Neural progenitor cell (in vitro differentiated cells): Measurements from ENCODE around the gene FOXC2.

Experiments used
- EZH2 ChIP-seq: fragments of 200-600 bp; sonication (generic); IDR thresholded peaks from 2 replicates; pipeline ENCODE4 v1.6.1; 2017; ENCODE audit warnings: antibody characterized with exemption, mild to moderate bottlenecking, moderate library complexity
- TF ChIP-seq, protein P1 (sequence below): fragments of 200-600 bp; sonication (generic); IDR thresholded peaks from 2 replicates; pipeline ENCODE4 v1.5.1; 2017; ENCODE audit warnings: antibody characterized with exemption, mild to moderate bottlenecking

- TF ChIP-seq, protein P1, sequence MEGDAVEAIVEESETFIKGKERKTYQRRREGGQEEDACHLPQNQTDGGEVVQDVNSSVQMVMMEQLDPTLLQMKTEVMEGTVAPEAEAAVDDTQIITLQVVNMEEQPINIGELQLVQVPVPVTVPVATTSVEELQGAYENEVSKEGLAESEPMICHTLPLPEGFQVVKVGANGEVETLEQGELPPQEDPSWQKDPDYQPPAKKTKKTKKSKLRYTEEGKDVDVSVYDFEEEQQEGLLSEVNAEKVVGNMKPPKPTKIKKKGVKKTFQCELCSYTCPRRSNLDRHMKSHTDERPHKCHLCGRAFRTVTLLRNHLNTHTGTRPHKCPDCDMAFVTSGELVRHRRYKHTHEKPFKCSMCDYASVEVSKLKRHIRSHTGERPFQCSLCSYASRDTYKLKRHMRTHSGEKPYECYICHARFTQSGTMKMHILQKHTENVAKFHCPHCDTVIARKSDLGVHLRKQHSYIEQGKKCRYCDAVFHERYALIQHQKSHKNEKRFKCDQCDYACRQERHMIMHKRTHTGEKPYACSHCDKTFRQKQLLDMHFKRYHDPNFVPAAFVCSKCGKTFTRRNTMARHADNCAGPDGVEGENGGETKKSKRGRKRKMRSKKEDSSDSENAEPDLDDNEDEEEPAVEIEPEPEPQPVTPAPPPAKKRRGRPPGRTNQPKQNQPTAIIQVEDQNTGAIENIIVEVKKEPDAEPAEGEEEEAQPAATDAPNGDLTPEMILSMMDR: peak; percentile 81
- no peak for TF ChIP-seq EZH2
Measured at GRCh38 chr16:86517652-86518258, 48.9 kb upstream of the FOXC2 start.
